Esophagus muscularis mucosa (tissue), 3 donors: ENCODE data around the gene CDH4.

Source experiments
- POLR2A ChIP-seq: fragments of 450-650 bp; IDR thresholded peaks from one replicate; pipeline ENCODE4 v1.6.1; 2017; ENCODE audit warnings: antibody characterized with exemption, moderate library complexity, mild to moderate bottlenecking, low read depth
- POLR2AphosphoS5 ChIP-seq, 2 donors: sonication (generic); formaldehyde crosslinking; IDR thresholded peaks; one replicate each; pipeline ENCODE4 v1.6.1; 2017; ENCODE audit warnings: antibody characterized with exemption in 2 of 2
- TF ChIP-seq, protein P1 (sequence below), 3 experiments: fragments of 200-600 bp in 2 of 3; fragments of 450-650 bp in 1 of 3; sonication (generic) in 2 of 3; IDR thresholded peaks; one replicate each; pipeline ENCODE4 v1.5.1; 2017 to 2019; ENCODE audit warnings: antibody characterized with exemption in 3 of 3, mild to moderate bottlenecking in 2 of 3, moderate library complexity in 1 of 3

GRCh38 chr20:61322151-61322865 is 70.2 kb downstream of the CDH4 start:
- no peak for TF ChIP-seq POLR2A
- TF ChIP-seq, protein P1, sequence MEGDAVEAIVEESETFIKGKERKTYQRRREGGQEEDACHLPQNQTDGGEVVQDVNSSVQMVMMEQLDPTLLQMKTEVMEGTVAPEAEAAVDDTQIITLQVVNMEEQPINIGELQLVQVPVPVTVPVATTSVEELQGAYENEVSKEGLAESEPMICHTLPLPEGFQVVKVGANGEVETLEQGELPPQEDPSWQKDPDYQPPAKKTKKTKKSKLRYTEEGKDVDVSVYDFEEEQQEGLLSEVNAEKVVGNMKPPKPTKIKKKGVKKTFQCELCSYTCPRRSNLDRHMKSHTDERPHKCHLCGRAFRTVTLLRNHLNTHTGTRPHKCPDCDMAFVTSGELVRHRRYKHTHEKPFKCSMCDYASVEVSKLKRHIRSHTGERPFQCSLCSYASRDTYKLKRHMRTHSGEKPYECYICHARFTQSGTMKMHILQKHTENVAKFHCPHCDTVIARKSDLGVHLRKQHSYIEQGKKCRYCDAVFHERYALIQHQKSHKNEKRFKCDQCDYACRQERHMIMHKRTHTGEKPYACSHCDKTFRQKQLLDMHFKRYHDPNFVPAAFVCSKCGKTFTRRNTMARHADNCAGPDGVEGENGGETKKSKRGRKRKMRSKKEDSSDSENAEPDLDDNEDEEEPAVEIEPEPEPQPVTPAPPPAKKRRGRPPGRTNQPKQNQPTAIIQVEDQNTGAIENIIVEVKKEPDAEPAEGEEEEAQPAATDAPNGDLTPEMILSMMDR (IDR thresholded peaks at IDR 0.05) = no peak
- TF ChIP-seq POLR2AphosphoS5 (IDR thresholded peaks at IDR 0.05) = no peak
